Ascending aorta (tissue), 2 donors: Measurements from ENCODE around the gene WDR33. TPM values are rescaled to one million over a fixed set of nuclear protein-coding genes. Genes with fewer than 3 reads are reported as not detected.

Experiments used
- DNase-seq, 2 donors: peaks; one replicate each; pipeline ENCODE4 v3.0.0-alpha.2; 2019; ENCODE audit warnings: low spot score in 2 of 2
- H3K27ac ChIP-seq, 2 donors: fragments of 200-600 bp; sonication (generic); one replicate each; pipeline ENCODE4 v1.5.1; 2016 to 2017; ENCODE audit warnings: mild to moderate bottlenecking in 1 of 2
- H3K27me3 ChIP-seq: fragments of 200-600 bp; sonication (generic); one replicate; pipeline ENCODE4 v1.5.1; 2017
- H3K36me3 ChIP-seq, 2 donors: fragments of 200-600 bp; sonication (generic); one replicate each; pipeline ENCODE4 v1.5.1; 2016
- H3K4me1 ChIP-seq, 2 donors: fragments of 200-600 bp; sonication (generic); one replicate each; pipeline ENCODE4 v1.5.1; 2016 to 2017; ENCODE audit warnings: mild to moderate bottlenecking in 1 of 2
- H3K4me3 ChIP-seq, 2 donors: fragments of 200-600 bp; sonication (generic); one replicate each; pipeline ENCODE4 v1.5.1; 2016 to 2017; ENCODE audit warnings: mild to moderate bottlenecking in 1 of 2
- H3K9me3 ChIP-seq, 2 donors: fragments of 200-600 bp; sonication (generic); one replicate each; pipeline ENCODE4 v1.5.1; 2016
- intact Hi-C: fragments of 100-400 bp; cut with DNase I; formaldehyde crosslinking; loops from one replicate; pipeline ENCODE4 v1.15.1; 2023
- total RNA-seq: library from RNA; depleted of rRNA; stranded (reverse); fragments of >200 nt; gene quantifications from one replicate; pipeline ENCODE4 v1.1.0, GENCODE V29; 2016
- TF ChIP-seq, protein P1 (sequence below), 3 experiments: fragments of 200-600 bp in 2 of 3; fragments of 450-650 bp in 1 of 3; sonication (generic) in 2 of 3; IDR thresholded peaks; one replicate each; pipeline ENCODE4 v1.5.1; 2016 to 2019; ENCODE audit warnings: antibody characterized with exemption in 3 of 3, mild to moderate bottlenecking in 1 of 3, moderate library complexity in 1 of 3

Gene WDR33
- total RNA-seq, 1 donor from 2014 or later: 13.9 TPM

GRCh38 chr2:127712999-127713398 is 98.0 kb downstream of the WDR33 start:
- intact Hi-C loops: no loop called here
- peaks cover 26 to 36% of the 10 kb centered on the region in 2 donors for H3K36me3 ChIP-seq
- no peaks in the 10 kb centered on the region for H3K9me3 ChIP-seq
- no peak overlapping the region for H3K27ac ChIP-seq
- H3K4me3 ChIP-seq: no peak overlapping the region
- H3K27me3 ChIP-seq: no peaks in the 10 kb centered on the region
- DNase-seq: no peak
- TF ChIP-seq, protein P1, sequence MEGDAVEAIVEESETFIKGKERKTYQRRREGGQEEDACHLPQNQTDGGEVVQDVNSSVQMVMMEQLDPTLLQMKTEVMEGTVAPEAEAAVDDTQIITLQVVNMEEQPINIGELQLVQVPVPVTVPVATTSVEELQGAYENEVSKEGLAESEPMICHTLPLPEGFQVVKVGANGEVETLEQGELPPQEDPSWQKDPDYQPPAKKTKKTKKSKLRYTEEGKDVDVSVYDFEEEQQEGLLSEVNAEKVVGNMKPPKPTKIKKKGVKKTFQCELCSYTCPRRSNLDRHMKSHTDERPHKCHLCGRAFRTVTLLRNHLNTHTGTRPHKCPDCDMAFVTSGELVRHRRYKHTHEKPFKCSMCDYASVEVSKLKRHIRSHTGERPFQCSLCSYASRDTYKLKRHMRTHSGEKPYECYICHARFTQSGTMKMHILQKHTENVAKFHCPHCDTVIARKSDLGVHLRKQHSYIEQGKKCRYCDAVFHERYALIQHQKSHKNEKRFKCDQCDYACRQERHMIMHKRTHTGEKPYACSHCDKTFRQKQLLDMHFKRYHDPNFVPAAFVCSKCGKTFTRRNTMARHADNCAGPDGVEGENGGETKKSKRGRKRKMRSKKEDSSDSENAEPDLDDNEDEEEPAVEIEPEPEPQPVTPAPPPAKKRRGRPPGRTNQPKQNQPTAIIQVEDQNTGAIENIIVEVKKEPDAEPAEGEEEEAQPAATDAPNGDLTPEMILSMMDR (IDR thresholded peaks at IDR 0.05): no peak
- H3K4me1 ChIP-seq: no peaks in the 10 kb centered on the region

GRCh38 chr2:127709336-127709735 is 101.6 kb downstream of the WDR33 start:
- Histone ChIP-seq H3K4me3 (no peak overlapping the region), H3K4me1 (peaks cover 0 to 7% of the 10 kb centered on the region in 2 donors), H3K9me3 (no peaks in the 10 kb centered on the region), H3K27ac (no peak overlapping the region), H3K27me3 (no peaks in the 10 kb centered on the region), H3K36me3 (peaks cover 34 to 36% of the 10 kb centered on the region in 2 donors)
- DNase-seq: no peak
- intact Hi-C loops: no loop called here
- TF ChIP-seq, protein P1 (IDR thresholded peaks at IDR 0.05): no peak

DNA sequence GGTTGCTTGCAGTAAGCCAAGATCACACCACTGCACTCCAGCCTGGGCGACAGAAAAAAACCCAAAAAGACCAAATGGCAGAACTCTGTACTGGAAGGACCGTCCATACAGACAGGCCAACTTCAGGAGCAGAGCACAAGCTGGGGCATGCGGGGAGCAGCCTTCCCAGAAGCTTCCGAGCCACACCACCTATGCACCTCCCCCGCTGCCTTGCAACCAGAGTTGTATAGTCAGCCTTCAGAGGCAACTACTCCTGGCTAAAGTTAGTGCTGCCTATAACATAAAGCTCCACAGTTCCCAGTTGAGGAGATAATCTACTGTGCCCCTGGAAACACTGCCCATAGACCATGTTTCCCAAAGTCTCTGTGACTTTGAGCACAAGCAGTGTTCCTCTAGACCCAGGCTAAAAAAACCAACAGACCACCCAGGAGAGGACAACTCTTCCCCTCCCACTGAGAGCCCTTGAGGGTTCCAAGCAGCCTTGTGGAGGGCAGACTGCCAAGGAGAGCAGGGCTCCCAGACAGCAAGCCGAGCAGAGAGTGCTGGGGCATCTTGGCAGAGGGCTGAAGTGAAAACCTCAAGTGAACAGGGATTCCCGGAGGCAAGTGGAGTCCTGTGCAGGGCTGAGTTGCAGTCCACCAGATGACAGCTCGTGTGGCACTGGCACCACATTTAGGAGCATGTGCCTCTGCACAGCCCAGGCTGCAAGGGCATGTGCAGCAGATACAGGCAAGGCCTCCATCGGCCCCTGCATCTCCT is 102.9 kb downstream of the WDR33 start:
- H3K4me1 ChIP-seq: peaks cover 0 to 14% of the 10 kb centered on the region in 2 donors
- H3K27me3 ChIP-seq: no peaks in the 10 kb centered on the region
- intact Hi-C loops: no loop called here
- H3K27ac ChIP-seq: no peak overlapping the region
- DNase-seq: no peak
- no peaks in the 10 kb centered on the region for H3K9me3 ChIP-seq
- H3K4me3 ChIP-seq: no peak overlapping the region
- TF ChIP-seq, protein P1 (IDR thresholded peaks at IDR 0.05): no peak
- peaks cover 31 to 32% of the 10 kb centered on the region in 2 donors for H3K36me3 ChIP-seq

GRCh38 chr2:127706215-127706990 is 104.6 kb downstream of the WDR33 start:
- Histone ChIP-seq H3K27ac (peak overlapping the region in 1 of 2 donors; percentile 30), H3K36me3 (peaks cover 31 to 32% of the 10 kb centered on the region in 2 donors), H3K27me3 (no peaks in the 10 kb centered on the region), H3K4me3 (no peak overlapping the region), H3K4me1 (peaks cover 0 to 18% of the 10 kb centered on the region in 2 donors), H3K9me3 (no peaks in the 10 kb centered on the region)
- TF ChIP-seq, protein P1 (IDR thresholded peaks at IDR 0.05): no peak
- intact Hi-C loops: no loop called here
- DNase-seq: no peak

GRCh38 chr2:127705391-127706065 is 105.4 kb downstream of the WDR33 start:
- peak overlapping the region; percentile 18 to 30 for H3K27ac ChIP-seq
- peaks cover 31 to 32% of the 10 kb centered on the region in 2 donors for H3K36me3 ChIP-seq
- no peaks in the 10 kb centered on the region for H3K27me3 ChIP-seq
- no peak overlapping the region for H3K4me3 ChIP-seq
- TF ChIP-seq, protein P1 (IDR thresholded peaks at IDR 0.05): no peak
- intact Hi-C loops: no loop called here
- H3K9me3 ChIP-seq: no peaks in the 10 kb centered on the region
- no peak for DNase-seq
- H3K4me1 ChIP-seq: peaks cover 0 to 22% of the 10 kb centered on the region in 2 donors
